Retina (tissue), 1 donor: ENCODE measurements around the gene HIPK2.

Experiments
- DNase-seq: peaks from one replicate; pipeline ENCODE4 v3.0.0-alpha.2; 2016

Gene HIPK2

GRCh38 chr7:139667377-139667776, 110.4 kb downstream of the HIPK2 start:
- DNase-seq = no peak

GRCh38 chr7:139666501-139666900, 111.3 kb downstream of the HIPK2 start:
- no peak for DNase-seq

- no peak for DNase-seq
These were observed 113.4 kb downstream of the HIPK2 start for GRCh38 chr7:139664434-139664833.

GRCh38 chr7:139663608-139664177, 114.1 kb downstream of the HIPK2 start:
- DNase-seq = no peak

GRCh38 chr7:139661903-139662302, 115.9 kb downstream of the HIPK2 start:
- DNase-seq = peak; percentile 2

GRCh38 chr7:139661043-139661440, 116.8 kb downstream of the HIPK2 start:
- DNase-seq = peak; percentile 4

- DNase-seq = peak; percentile 6
These were observed 117.3 kb downstream of the HIPK2 start for GRCh38 chr7:139660317-139661042.

GRCh38 chr7:139659922-139660316, 117.9 kb downstream of the HIPK2 start:
- peak; percentile 4 for DNase-seq

GRCh38 chr7:139658908-139659675, 118.7 kb downstream of the HIPK2 start:
- peak; percentile 79 for DNase-seq

- DNase-seq = no peak
These were observed 119.5 kb downstream of the HIPK2 start for GRCh38 chr7:139658296-139658695.

- peak; percentile 3 for DNase-seq
These were observed 120.1 kb downstream of the HIPK2 start for GRCh38 chr7:139657725-139658124.

- peak; percentile 4 for DNase-seq
These were observed 121.4 kb downstream of the HIPK2 start for GRCh38 chr7:139656387-139656786.

GRCh38 chr7:139655305-139655704, 122.5 kb downstream of the HIPK2 start:
- DNase-seq = peak; percentile 14

GRCh38 chr7:139654276-139655181, 123.3 kb downstream of the HIPK2 start:
- DNase-seq = peak; percentile 3

GRCh38 chr7:139651914-139652313, 125.9 kb downstream of the HIPK2 start:
- DNase-seq = peak; percentile 33

- DNase-seq = peak; percentile 4
These were observed 126.5 kb downstream of the HIPK2 start for GRCh38 chr7:139651308-139651707.

- DNase-seq = peak; percentile 5
These were observed 127.2 kb downstream of the HIPK2 start for GRCh38 chr7:139650429-139651100.

GRCh38 chr7:139648941-139649425, 128.8 kb downstream of the HIPK2 start:
- peak; percentile 54 for DNase-seq

GRCh38 chr7:139648391-139648861, 129.4 kb downstream of the HIPK2 start:
- DNase-seq = peak; percentile 73

- peak; percentile 48 for DNase-seq
These were observed 129.9 kb downstream of the HIPK2 start for GRCh38 chr7:139647814-139648390.

- DNase-seq = no peak
These were observed 130.7 kb downstream of the HIPK2 start for GRCh38 chr7:139647085-139647484.
